CD14-positive monocyte (primary cell): ENCODE results near the gene MED9. TPM values are rescaled to one million over a fixed set of nuclear protein-coding genes. Genes with fewer than 3 reads are reported as not detected.
A peak's percentile ranks its signal among the peaks of the same experiment; 100 is the strongest.

ENCODE experiments used
- DNase-seq, 3 donors: peaks; one replicate each; pipeline ENCODE4 v3.0.0-alpha.2; 2011 to 2022
- H2AFZ ChIP-seq: 2 replicates; pipeline ENCODE4 v1.6.0; 2012; ENCODE audit warnings: mild to moderate bottlenecking, low read depth, low read length, inconsistent platforms; ENCODE audit not compliant: insufficient read depth, poor library complexity, severe bottlenecking
- H3K27ac ChIP-seq, 2 donors: 1 replicate in 1 of 2; 2 replicates in 1 of 2; pipeline ENCODE4 v1.5.1; 2012 to 2013; ENCODE audit warnings: low read length in 2 of 2, control low read depth in 1 of 2, inconsistent platforms in 1 of 2, low read depth in 1 of 2, mild to moderate bottlenecking in 1 of 2
- H3K27me3 ChIP-seq, 2 donors: one replicate each; pipeline versions ENCODE4 v1.6.0 to v1.6.1; 2011 to 2013; ENCODE audit warnings: low read length in 2 of 2; ENCODE audit not compliant: control insufficient read depth in 2 of 2, insufficient read depth in 2 of 2
- H3K36me3 ChIP-seq, 2 donors: replicated peaks in 1 of 2; 1 replicate in 1 of 2; 2 replicates in 1 of 2; pipeline versions ENCODE4 v1.5.1 to v1.6.1; 2012 to 2013; ENCODE audit warnings: low read length in 2 of 2, control low read depth in 1 of 2, inconsistent platforms in 1 of 2, mild to moderate bottlenecking in 1 of 2; ENCODE audit not compliant: insufficient read depth in 2 of 2, control insufficient read depth in 1 of 2
- H3K4me1 ChIP-seq, 2 donors: 1 replicate in 1 of 2; 2 replicates in 1 of 2; pipeline versions ENCODE4 v1.5.1 to v1.6.1; 2012 to 2013; ENCODE audit warnings: low read length in 2 of 2, control low read depth in 1 of 2, inconsistent platforms in 1 of 2, mild to moderate bottlenecking in 1 of 2, moderate library complexity in 1 of 2; ENCODE audit not compliant: insufficient read depth in 2 of 2, control insufficient read depth in 1 of 2
- H3K4me2 ChIP-seq: replicated peaks from 2 replicates; pipeline ENCODE3; 2012; ENCODE audit warnings: low read length, moderate library complexity, mild to moderate bottlenecking; ENCODE audit not compliant: poor library complexity, severe bottlenecking; ENCODE audit errors: extremely low read depth
- H3K4me3 ChIP-seq, 3 experiments: fragments of 200-600 bp in 1 of 3; sonication (generic) in 1 of 3; replicated peaks in 1 of 3; 1 replicate in 2 of 3; 2 replicates in 1 of 3; pipeline ENCODE4 v1.5.1; 2011 to 2013; ENCODE audit warnings: low read length in 3 of 3, mild to moderate bottlenecking in 3 of 3, control low read depth in 2 of 3, low read depth in 2 of 3, inconsistent platforms in 1 of 3, moderate library complexity in 1 of 3
- H3K79me2 ChIP-seq: 2 replicates; pipeline ENCODE4 v1.6.0; 2012; ENCODE audit warnings: mild to moderate bottlenecking, control low read depth, inconsistent platforms, low read length, moderate library complexity; ENCODE audit not compliant: insufficient read depth
- H3K9ac ChIP-seq: 2 replicates; pipeline ENCODE4 v1.6.0; 2017; ENCODE audit warnings: low read length, mild to moderate bottlenecking; ENCODE audit not compliant: insufficient read depth, poor library complexity, severe bottlenecking
- H3K9me3 ChIP-seq, 2 donors: replicated peaks in 1 of 2; 1 replicate in 1 of 2; 2 replicates in 1 of 2; pipeline versions ENCODE4 v1.5.1 to v1.6.1; 2012 to 2013; ENCODE audit warnings: low read length in 2 of 2, control low read depth in 1 of 2; ENCODE audit not compliant: control insufficient read depth in 1 of 2, insufficient read depth in 1 of 2
- H4K20me1 ChIP-seq: 2 replicates; pipeline ENCODE4 v1.6.0; 2012; ENCODE audit warnings: mild to moderate bottlenecking, low read length, control low read depth, moderate library complexity; ENCODE audit not compliant: insufficient read depth
- H3K27ac Mint-ChIP-seq, 7 donors: one replicate each; pipeline ENCODE4 v1.8.0; 2020; ENCODE audit warnings: mild to moderate bottlenecking in 7 of 7, mixed read lengths in 7 of 7, moderate library complexity in 6 of 7, inconsistent platforms in 2 of 7
- H3K27me3 Mint-ChIP-seq, 3 donors: one replicate each; pipeline ENCODE4 v1.8.0; 2021 to 2022; ENCODE audit warnings: low read depth in 3 of 3, mild to moderate bottlenecking in 3 of 3, mixed read lengths in 3 of 3, moderate library complexity in 3 of 3, inconsistent platforms in 1 of 3
- H3K36me3 Mint-ChIP-seq, 2 donors: one replicate each; pipeline ENCODE4 v1.8.0; 2020; ENCODE audit warnings: mixed read lengths in 2 of 2, inconsistent platforms in 1 of 2, mild to moderate bottlenecking in 1 of 2
- H3K4me1 Mint-ChIP-seq: one replicate; pipeline ENCODE4 v1.8.0; 2020; ENCODE audit warnings: mild to moderate bottlenecking, mixed read lengths
- H3K4me3 Mint-ChIP-seq, 2 donors: one replicate each; pipeline ENCODE4 v1.8.0; 2020; ENCODE audit warnings: mild to moderate bottlenecking in 2 of 2, mixed read lengths in 2 of 2, moderate library complexity in 1 of 2
- H3K9me3 Mint-ChIP-seq, 7 donors: one replicate each; pipeline ENCODE4 v1.8.0; 2020 to 2022; ENCODE audit warnings: mixed read lengths in 7 of 7, mild to moderate bottlenecking in 6 of 7, moderate library complexity in 6 of 7, inconsistent platforms in 2 of 7
- CTCF ChIP-seq: fragments of 200-600 bp; IDR thresholded peaks from one replicate; pipeline ENCODE4 v1.8.0; 2022; ENCODE audit warnings: antibody characterized with exemption, mild to moderate bottlenecking
- WGBS: methylation state at CpG from one replicate; pipeline ENCODE4 v1.1.5; 2013; ENCODE audit warnings: missing lambda C conversion rate; ENCODE audit not compliant: insufficient coverage; 5-methylcytosine and 5-hydroxymethylcytosine counted together
- intact Hi-C, 2 donors: fragments of 100-400 bp; cut with micrococcal nuclease; formaldehyde crosslinking; loops; one replicate each; pipeline versions ENCODE4 v1.15.0 to v1.15.1; 2023
- polyA plus RNA-seq, 3 donors: library from polyadenylated mRNA; depleted of rRNA in 1 of 3; unstranded in 2 of 3; stranded (reverse) in 1 of 3; fragments of 300-500 nt in 2 of 3; fragments of >200 nt in 1 of 3; fragmentation: Illumina TruSeq in 2 of 3; gene quantifications; 1 replicate in 2 of 3; 2 replicates in 1 of 3; pipeline ENCODE4 v1.2.3, GENCODE V29; 2012 to 2021

The MED9 gene
- polyA plus RNA-seq, 3 donors = 5.6 to 6.9 (median 6.1) TPM

GRCh38 chr17:17445925-17446665, 30.7 kb upstream of the MED9 start:
- Histone ChIP-seq H4K20me1 (no peaks in the 10 kb centered on the region), H3K4me1 (no peaks in the 10 kb centered on the region), H3K36me3 (no peaks in the 10 kb centered on the region), H3K4me3 (no peak overlapping the region), H3K27me3 (no peaks in the 10 kb centered on the region), H3K9ac (no peak overlapping the region), H3K4me2 (no peak overlapping the region), H3K9me3 (no peaks in the 10 kb centered on the region), H3K27ac (no peak overlapping the region), H2AFZ (no peak overlapping the region), H3K79me2 (no peaks in the 10 kb centered on the region)
- Mint-ChIP-seq H3K27me3 (peaks cover 0 to 2% (median 1%) of the 10 kb centered on the region in 3 donors), H3K36me3 (no peaks in the 10 kb centered on the region), H3K4me1 (no peaks in the 10 kb centered on the region), H3K4me3 (no peak overlapping the region), H3K27ac (peak overlapping the region in 2 of 7 donors; percentile 3 to 81), H3K9me3 (peaks cover 0 to 2% (median 0%) of the 10 kb centered on the region in 7 donors)
- 70% methylated on average over 6 of the region's 12 CpGs for WGBS
- no peak for TF ChIP-seq CTCF
- DNase-seq = no peak
- intact Hi-C loops = no loop called here

- Histone ChIP-seq H3K9me3 (no peaks in the 10 kb centered on the region), H3K27me3 (no peaks in the 10 kb centered on the region), H3K27ac (no peak overlapping the region), H2AFZ (no peak overlapping the region), H3K79me2 (no peaks in the 10 kb centered on the region), H3K4me3 (no peak overlapping the region), H3K9ac (no peak overlapping the region), H3K4me1 (no peaks in the 10 kb centered on the region), H4K20me1 (no peaks in the 10 kb centered on the region), H3K4me2 (no peak overlapping the region), H3K36me3 (no peaks in the 10 kb centered on the region)
- H3K27ac Mint-ChIP-seq = peak overlapping the region in 1 of 7 donors; percentile 81
- 70% methylated on average over 3 of the region's 4 CpGs for WGBS
- H3K9me3 Mint-ChIP-seq = no peaks in the 10 kb centered on the region
- intact Hi-C loops = no loop called here
- no peak overlapping the region for H3K4me3 Mint-ChIP-seq
- no peak for TF ChIP-seq CTCF
- no peaks in the 10 kb centered on the region for H3K36me3 Mint-ChIP-seq
- peaks cover 0 to 2% (median 1%) of the 10 kb centered on the region in 3 donors for H3K27me3 Mint-ChIP-seq
- no peak for DNase-seq
- H3K4me1 Mint-ChIP-seq = no peaks in the 10 kb centered on the region
Observed at GRCh38 chr17:17446666-17447155, 30.1 kb upstream of the MED9 start.
